Measurements from ENCODE around the gene CD9. TPM values are rescaled to one million over a fixed set of nuclear protein-coding genes. Genes with fewer than 3 reads are reported as not detected.

The CD9 gene
- total and polyA plus RNA-seq, 12 donors: 14.9 to 461 (median 276) TPM

GRCh38 chr12:6273205-6273540 lies 73.0 kb downstream of the CD9 start:
- no peaks in the 10 kb centered on the region for H3K9me3 ChIP-seq (replicated peaks in 1 of 3)
- no peak for TF ChIP-seq CTCF (IDR thresholded peaks at IDR 0.05)
- no peak for TF ChIP-seq POLR2A (IDR thresholded peaks at IDR 0.05)
- WGBS, 4 donors: 73 to 91% (median 87%) methylated on average over 4 of the region's 4 CpGs
- H3K4me1 ChIP-seq (replicated peaks in 1 of 2): peaks cover 4 to 9% of the 10 kb centered on the region in 2 donors
- intact Hi-C loops (cut with DNase I): no loop called here
- no peaks in the 10 kb centered on the region for H3K36me3 ChIP-seq (replicated peaks in 1 of 2)
- no peaks in the 10 kb centered on the region for H3K27me3 ChIP-seq
- H3K27ac ChIP-seq: no peak overlapping the region
- no peak for DNase-seq
- H3K4me3 ChIP-seq: no peak overlapping the region

GRCh38 chr12:6273541-6274230 lies 73.5 kb downstream of the CD9 start:
- Histone ChIP-seq H3K4me3 (no peak overlapping the region), H3K36me3 (replicated peaks in 1 of 2) (no peaks in the 10 kb centered on the region), H3K27ac (peak overlapping the region in 1 of 5 donors; percentile 19), H3K9me3 (replicated peaks in 1 of 3) (no peaks in the 10 kb centered on the region), H3K27me3 (no peaks in the 10 kb centered on the region), H3K4me1 (replicated peaks in 1 of 2) (peaks cover 6 to 12% of the 10 kb centered on the region in 2 donors)
- 78 to 81% (median 79%) methylated on average over 6 to 9 of the region's 9 CpGs for WGBS, 4 donors
- TF ChIP-seq CTCF (IDR thresholded peaks at IDR 0.05) (no peak), POLR2A (IDR thresholded peaks at IDR 0.05) (no peak)
- DNase-seq: no peak
- intact Hi-C loops (cut with DNase I): no loop called here

GRCh38 chr12:6274231-6275221 lies 74.3 kb downstream of the CD9 start:
- no peak overlapping the region for H3K4me3 ChIP-seq
- intact Hi-C loops (cut with DNase I): no loop called here
- H3K36me3 ChIP-seq (replicated peaks in 1 of 2): no peaks in the 10 kb centered on the region
- TF ChIP-seq CTCF (IDR thresholded peaks at IDR 0.05) (no peak), POLR2A (IDR thresholded peaks at IDR 0.05) (no peak)
- H3K27ac ChIP-seq: peak overlapping the region in 1 of 5 donors; percentile 31
- peak in 2 of 7 donors; percentile 16 to 52 for DNase-seq
- peaks cover 13 to 19% of the 10 kb centered on the region in 2 donors for H3K4me1 ChIP-seq (replicated peaks in 1 of 2)
- no peaks in the 10 kb centered on the region for H3K27me3 ChIP-seq
- 75 to 91% (median 82%) methylated on average over 11 to 12 of the region's 12 CpGs for WGBS, 4 donors
- no peaks in the 10 kb centered on the region for H3K9me3 ChIP-seq (replicated peaks in 1 of 3)
